ENCODE results near the gene RNF212.
A peak's percentile ranks its signal among the peaks of the same experiment; 100 is the strongest.

Gene RNF212

GRCh38 chr4:1039493-1040343, 73.6 kb downstream of the RNF212 start:
- DNase-seq (ENCODE audit: low read depth) = peak; percentile 68
- H3K4me3 ChIP-seq (ENCODE audit: low read depth, low read length) = no peak overlapping the region
- TF ChIP-seq CTCF (conservative IDR thresholded peaks at IDR 0.05; ENCODE audit: low read depth, low read length) = no peak

GRCh38 chr4:1038948-1039492, 74.3 kb downstream of the RNF212 start:
- no peak for DNase-seq (ENCODE audit: low read depth)
- no peak overlapping the region for H3K4me3 ChIP-seq (ENCODE audit: low read depth, low read length)
- no peak for TF ChIP-seq CTCF (conservative IDR thresholded peaks at IDR 0.05; ENCODE audit: low read depth, low read length)

GRCh38 chr4:1036976-1037810, 76.2 kb downstream of the RNF212 start:
- no peak for TF ChIP-seq CTCF (conservative IDR thresholded peaks at IDR 0.05; ENCODE audit: low read depth, low read length)
- no peak for DNase-seq (ENCODE audit: low read depth)

GRCh38 chr4:1036095-1036494, 77.3 kb downstream of the RNF212 start:
- H3K4me3 ChIP-seq (ENCODE audit: low read depth, low read length) = no peak overlapping the region
- TF ChIP-seq CTCF (conservative IDR thresholded peaks at IDR 0.05; ENCODE audit: low read depth, low read length) = no peak
- DNase-seq (ENCODE audit: low read depth) = no peak

More at GRCh38 chr4:1036976-1037810, 76.2 kb downstream of the RNF212 start:
- H3K4me3 ChIP-seq (ENCODE audit: low read depth, low read length) = no peak overlapping the region

GRCh38 chr4:1035510-1035909, 77.9 kb downstream of the RNF212 start:
- H3K4me3 ChIP-seq (ENCODE audit: low read depth, low read length) = no peak overlapping the region
- no peak for TF ChIP-seq CTCF (conservative IDR thresholded peaks at IDR 0.05; ENCODE audit: low read depth, low read length)
- no peak for DNase-seq (ENCODE audit: low read depth)

GRCh38 chr4:1033840-1034551, 79.4 kb downstream of the RNF212 start:
- H3K4me3 ChIP-seq (ENCODE audit: low read depth, low read length) = no peak overlapping the region
- peak; percentile 41 for DNase-seq (ENCODE audit: low read depth)
- no peak for TF ChIP-seq CTCF (conservative IDR thresholded peaks at IDR 0.05; ENCODE audit: low read depth, low read length)

Data from choroid plexus epithelial cell (primary cell).